ENCODE results near the gene RBMY1A1.
"Not testable (repeated sequence)": the region's sequence is repeated elsewhere in the genome, so short reads cannot be mapped to it uniquely, and the experiment has no call there.

Gene RBMY1A1

GRCh38 chrY:21534579-21534978, at the start of gene RBMY1A1:
RBMY1A1 (plus strand) TSS chrY:21534879; CDS start chrY:21536892, 2,013 bp downstream.
- DNase-seq = not testable (repeated sequence)

- DNase-seq = not testable (repeated sequence)
Measured at GRCh38 chrY:21511038-21511437, 23.6 kb upstream of the RBMY1A1 start, which contains the start of gene RBMY1B. RBMY1B (plus strand) TSS chrY:21511338; CDS start chrY:21513351, 2,013 bp downstream.

DNA sequence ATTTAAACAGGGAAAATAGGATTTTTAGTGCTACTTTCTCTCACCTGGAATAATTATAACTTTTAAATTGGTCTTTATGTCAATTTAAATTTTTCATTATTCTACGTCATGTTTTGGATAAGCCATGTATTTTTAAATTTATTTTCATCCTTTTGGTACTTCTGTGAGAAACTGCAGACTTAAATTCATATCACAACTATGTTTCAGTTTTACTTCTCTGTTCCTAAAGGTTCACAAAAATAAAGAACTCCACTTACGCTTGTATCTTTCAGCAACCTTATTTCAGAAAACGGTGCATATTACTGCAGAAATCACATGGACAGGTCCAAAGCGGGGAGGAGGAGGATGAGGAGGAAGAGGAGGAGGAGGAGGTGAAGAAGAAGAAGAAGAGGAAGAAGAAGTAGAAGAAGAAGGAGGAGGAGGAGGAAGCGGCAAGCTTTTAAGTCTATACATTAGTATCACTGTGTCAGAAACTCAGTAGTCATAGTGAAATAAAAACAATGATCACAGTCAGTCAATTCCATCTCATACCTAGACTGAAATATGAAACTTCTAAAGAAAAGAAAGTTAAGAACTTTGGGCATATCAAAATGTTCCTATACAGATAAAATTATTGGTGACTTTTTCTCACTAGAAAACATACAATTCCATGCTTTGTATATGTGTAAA, 24.8 kb downstream of the RBMY1A1 start:
- not testable (repeated sequence) for DNase-seq

DNA sequence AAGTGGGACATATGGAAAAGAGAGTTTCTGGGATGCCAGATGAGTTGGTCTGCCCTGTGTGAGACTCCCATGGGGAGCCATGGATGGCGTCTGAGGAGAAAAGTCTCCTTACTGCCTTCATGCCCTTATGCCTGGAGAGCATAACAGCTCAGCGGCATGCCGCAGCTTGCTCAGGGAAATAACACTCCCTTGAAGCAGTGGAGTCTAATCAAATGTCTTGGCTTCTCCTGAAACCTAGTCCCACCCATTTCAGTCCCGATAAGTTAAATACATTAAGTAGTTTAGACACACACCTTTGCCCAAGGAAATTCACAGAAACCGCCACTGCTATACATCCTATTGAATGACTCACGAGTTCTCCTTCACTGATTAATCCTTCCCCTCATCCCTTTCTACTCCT, 50.8 kb downstream of the RBMY1A1 start:
- DNase-seq = no peak

DNA sequence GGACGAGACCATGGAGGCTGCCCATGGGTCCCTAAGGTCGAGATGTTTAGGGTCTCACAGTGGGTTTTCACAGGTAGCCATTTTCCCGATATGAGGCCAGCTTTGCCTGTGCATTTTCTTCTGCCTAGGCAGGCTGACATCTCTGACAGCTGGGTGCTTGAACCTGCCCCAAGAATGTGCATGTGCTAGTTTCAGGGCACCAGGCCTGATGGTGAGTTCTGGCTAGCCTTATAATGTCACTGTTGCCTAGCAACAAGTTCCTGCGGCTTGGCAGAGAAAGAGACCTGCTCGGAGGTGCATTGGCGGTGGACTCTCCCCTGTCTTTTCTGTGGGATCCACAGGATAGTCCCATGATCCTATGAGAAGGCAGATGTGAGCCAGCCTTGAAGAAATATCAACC, 51.8 kb downstream of the RBMY1A1 start:
- DNase-seq = not testable (repeated sequence)

DNA sequence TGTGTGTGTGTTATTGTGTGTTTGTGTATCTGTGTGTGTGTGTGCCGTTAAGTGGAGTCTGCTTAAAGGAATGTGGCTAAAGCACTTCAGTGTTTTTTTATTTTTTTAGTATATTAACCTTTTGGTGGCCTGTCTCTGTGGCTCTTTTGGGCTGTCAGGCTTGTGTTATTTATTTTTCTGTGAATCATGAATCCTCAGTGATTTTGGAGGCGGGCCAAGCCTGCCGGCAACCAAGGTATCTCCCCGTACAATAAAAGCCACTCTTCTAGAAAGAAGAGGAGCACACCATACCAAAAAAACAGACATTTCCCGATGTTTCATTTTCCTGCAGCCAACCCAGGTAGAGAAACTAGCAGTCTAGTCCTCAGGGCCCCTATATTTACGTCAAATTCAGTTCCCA, 57.4 kb downstream of the RBMY1A1 start:
- no peak for DNase-seq

GRCh38 chrY:21596287-21596686, 61.6 kb downstream of the RBMY1A1 start:
- not testable (repeated sequence) for DNase-seq
